Measurements from ENCODE around the gene SPAG16.

The SPAG16 gene

DNA sequence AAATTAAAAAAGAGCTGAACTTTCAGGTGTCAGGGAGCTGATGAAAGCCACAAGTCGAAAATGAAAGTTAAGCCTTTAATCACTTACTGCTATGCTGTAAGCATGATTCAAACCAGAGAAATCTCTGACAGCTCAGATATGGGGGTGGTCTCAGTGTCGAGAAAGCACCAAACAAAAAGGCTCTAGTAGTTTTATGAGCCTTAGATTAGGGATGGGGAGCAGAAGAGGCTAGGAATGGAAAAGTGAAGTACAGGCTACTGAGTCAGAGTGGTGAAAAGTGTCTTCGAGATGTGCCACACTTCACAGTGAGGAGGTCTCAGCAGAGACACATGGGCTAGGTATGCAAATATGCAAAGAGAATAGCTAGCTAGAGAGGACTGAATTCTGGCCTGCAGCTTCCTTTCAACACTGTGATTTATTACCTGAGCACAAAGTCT is 482.2 kb downstream of the SPAG16 start:
- no peak for TF ChIP-seq POLR2A (IDR thresholded peaks at IDR 0.05; ENCODE audit: extremely low read depth, insufficient read length)
- TF ChIP-seq, protein P1, sequence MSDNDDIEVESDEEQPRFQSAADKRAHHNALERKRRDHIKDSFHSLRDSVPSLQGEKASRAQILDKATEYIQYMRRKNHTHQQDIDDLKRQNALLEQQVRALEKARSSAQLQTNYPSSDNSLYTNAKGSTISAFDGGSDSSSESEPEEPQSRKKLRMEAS (IDR thresholded peaks at IDR 0.05; ENCODE audit: low read depth, low read length): no peak
- TF ChIP-seq, protein P2, sequence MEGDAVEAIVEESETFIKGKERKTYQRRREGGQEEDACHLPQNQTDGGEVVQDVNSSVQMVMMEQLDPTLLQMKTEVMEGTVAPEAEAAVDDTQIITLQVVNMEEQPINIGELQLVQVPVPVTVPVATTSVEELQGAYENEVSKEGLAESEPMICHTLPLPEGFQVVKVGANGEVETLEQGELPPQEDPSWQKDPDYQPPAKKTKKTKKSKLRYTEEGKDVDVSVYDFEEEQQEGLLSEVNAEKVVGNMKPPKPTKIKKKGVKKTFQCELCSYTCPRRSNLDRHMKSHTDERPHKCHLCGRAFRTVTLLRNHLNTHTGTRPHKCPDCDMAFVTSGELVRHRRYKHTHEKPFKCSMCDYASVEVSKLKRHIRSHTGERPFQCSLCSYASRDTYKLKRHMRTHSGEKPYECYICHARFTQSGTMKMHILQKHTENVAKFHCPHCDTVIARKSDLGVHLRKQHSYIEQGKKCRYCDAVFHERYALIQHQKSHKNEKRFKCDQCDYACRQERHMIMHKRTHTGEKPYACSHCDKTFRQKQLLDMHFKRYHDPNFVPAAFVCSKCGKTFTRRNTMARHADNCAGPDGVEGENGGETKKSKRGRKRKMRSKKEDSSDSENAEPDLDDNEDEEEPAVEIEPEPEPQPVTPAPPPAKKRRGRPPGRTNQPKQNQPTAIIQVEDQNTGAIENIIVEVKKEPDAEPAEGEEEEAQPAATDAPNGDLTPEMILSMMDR (IDR thresholded peaks at IDR 0.05; ENCODE audit: low read depth, low read length): no peak
- no peak for TF ChIP-seq MYC (IDR thresholded peaks at IDR 0.05; ENCODE audit: low read depth, low read length)
- H3K4me3 ChIP-seq (ENCODE audit: low read depth, low read length): no peak overlapping the region

DNA sequence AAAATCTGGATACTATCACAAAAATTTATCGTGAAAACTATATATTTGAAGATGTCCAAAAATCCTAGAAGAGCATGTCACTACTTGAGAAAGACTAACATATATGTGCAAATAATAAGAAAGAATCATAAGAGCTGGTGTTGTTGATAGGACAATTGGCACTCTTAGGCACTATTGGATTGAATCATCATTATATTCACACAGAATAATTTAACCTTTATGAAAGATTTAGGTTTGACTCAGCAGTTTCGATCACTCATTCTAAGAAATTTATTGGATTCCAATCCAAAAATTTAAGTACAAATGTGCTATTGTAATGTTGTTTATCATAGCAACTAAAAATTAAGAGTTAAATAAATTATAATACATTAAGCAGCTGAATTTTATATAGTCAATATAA is 503.6 kb downstream of the SPAG16 start:
- no peak for DNase-seq (ENCODE audit: low read depth)
- no peak overlapping the region for H3K4me3 ChIP-seq (ENCODE audit: low read depth, low read length)
- TF ChIP-seq, protein P1 (IDR thresholded peaks at IDR 0.05; ENCODE audit: low read depth, low read length): no peak
- no peak for TF ChIP-seq MYC (IDR thresholded peaks at IDR 0.05; ENCODE audit: low read depth, low read length)
- TF ChIP-seq POLR2A (IDR thresholded peaks at IDR 0.05; ENCODE audit: extremely low read depth, insufficient read length): no peak
- TF ChIP-seq, protein P2 (IDR thresholded peaks at IDR 0.05; ENCODE audit: low read depth, low read length): no peak

More for the DNA sequence above, 482.2 kb downstream of the SPAG16 start:
- no peak for DNase-seq (ENCODE audit: low read depth)

DNA sequence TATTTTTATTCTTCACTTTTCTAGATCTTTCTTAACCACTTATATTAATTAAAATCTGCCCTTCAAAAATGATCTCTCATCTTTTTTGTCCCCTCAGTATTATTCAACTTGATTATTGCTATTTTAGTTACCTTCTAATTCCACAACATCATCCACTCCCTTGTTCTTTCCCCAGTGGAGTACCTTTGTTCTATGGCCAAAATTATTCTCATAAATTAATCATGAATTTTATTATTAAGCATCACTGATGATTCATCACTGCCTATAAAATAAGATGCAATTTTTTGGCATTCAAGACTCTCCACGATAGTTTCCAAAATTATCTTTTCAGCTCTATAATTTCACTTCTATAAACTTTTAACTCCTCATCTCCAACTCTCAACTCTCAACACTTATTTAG is 505.7 kb downstream of the SPAG16 start:
- TF ChIP-seq, protein P2 (IDR thresholded peaks at IDR 0.05; ENCODE audit: low read depth, low read length): no peak
- TF ChIP-seq, protein P1 (IDR thresholded peaks at IDR 0.05; ENCODE audit: low read depth, low read length): no peak
- no peak for TF ChIP-seq MYC (IDR thresholded peaks at IDR 0.05; ENCODE audit: low read depth, low read length)
- no peak for TF ChIP-seq POLR2A (IDR thresholded peaks at IDR 0.05; ENCODE audit: extremely low read depth, insufficient read length)
- DNase-seq (ENCODE audit: low read depth): no peak
- no peak overlapping the region for H3K4me3 ChIP-seq (ENCODE audit: low read depth, low read length)

DNA sequence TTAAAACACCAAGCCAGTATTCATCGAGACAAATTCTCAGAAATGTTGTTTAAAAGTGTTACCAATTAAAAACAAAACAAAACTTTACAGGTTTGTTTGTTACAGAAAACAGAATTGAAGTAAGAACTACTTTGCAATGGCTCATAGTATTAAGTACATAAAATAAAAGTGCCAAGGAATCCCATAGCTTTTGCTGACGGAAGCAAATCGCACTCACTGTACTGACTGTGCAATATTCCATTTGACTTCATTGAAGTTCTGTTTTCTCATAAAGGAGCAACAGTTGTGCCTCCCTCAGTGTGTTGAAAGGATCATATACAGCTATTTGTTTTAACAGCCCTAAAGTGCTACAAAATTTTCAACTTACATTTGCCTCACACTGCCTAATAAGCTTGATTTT is 507.8 kb downstream of the SPAG16 start:
- H3K4me3 ChIP-seq (ENCODE audit: low read depth, low read length): no peak overlapping the region
- TF ChIP-seq, protein P2 (IDR thresholded peaks at IDR 0.05; ENCODE audit: low read depth, low read length): no peak
- TF ChIP-seq MYC (IDR thresholded peaks at IDR 0.05; ENCODE audit: low read depth, low read length): no peak
- no peak for TF ChIP-seq POLR2A (IDR thresholded peaks at IDR 0.05; ENCODE audit: extremely low read depth, insufficient read length)
- TF ChIP-seq, protein P1 (IDR thresholded peaks at IDR 0.05; ENCODE audit: low read depth, low read length): no peak
- DNase-seq (ENCODE audit: low read depth): no peak

DNA sequence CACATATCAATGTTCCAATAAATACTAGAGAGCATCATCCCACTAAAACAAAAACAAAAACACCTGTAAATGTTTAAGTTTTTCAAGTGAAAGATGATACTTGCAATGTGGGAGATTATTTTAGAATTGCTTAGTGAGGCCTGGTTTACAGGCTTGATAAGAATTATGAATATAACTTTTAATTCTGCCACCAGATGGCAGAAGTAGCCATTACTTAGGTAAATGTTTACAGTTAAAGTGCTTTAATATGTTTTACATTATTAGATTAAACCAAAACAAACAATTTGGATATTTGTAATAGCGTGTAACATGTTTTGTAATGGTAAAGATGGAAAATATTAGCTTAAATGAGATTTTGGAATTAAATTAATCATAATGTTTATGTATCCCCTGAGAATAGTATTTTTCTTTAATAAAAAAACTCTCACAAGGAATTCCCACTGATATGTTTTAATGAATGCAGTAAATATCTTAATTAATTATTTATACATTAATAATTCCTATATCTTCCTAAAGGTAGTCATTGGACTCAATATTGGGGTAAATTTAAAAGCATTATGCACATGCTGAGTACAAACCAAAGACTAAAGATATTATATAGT is 522.0 kb downstream of the SPAG16 start:
- TF ChIP-seq, protein P2 (IDR thresholded peaks at IDR 0.05; ENCODE audit: low read depth, low read length): peak; percentile 13
- no peak for TF ChIP-seq MYC (IDR thresholded peaks at IDR 0.05; ENCODE audit: low read depth, low read length)
- peak; percentile 30 for DNase-seq (ENCODE audit: low read depth)
- no peak overlapping the region for H3K4me3 ChIP-seq (ENCODE audit: low read depth, low read length)

DNA sequence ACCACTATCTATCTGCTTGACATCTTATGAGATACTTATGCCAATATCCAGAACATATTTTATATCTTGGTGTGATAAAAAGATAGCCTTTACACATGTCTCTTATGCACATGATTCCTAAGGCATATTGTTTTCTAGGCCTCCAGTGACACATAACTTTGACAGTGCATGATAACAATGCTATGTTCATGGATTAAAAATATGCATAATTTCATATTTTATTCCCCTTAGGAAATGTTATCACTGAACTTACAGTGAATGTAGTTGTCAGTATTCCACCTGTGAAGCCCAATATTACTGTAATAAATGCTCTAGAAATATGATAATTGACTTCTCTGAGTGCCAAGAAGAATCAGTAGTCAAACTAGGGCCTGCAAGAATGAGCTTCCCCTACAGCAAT is 532.3 kb downstream of the SPAG16 start:
- no peak overlapping the region for H3K4me3 ChIP-seq (ENCODE audit: low read depth, low read length)
- DNase-seq (ENCODE audit: low read depth): no peak
- TF ChIP-seq, protein P2 (IDR thresholded peaks at IDR 0.05; ENCODE audit: low read depth, low read length): no peak
- TF ChIP-seq POLR2A (IDR thresholded peaks at IDR 0.05; ENCODE audit: extremely low read depth, insufficient read length) (no peak), MYC (IDR thresholded peaks at IDR 0.05; ENCODE audit: low read depth, low read length) (no peak)
- TF ChIP-seq, protein P1 (IDR thresholded peaks at IDR 0.05; ENCODE audit: low read depth, low read length): no peak

Data from NB4 (cell line).